ENCODE results near the gene KCNK5.

GRCh38 chr6:39190545-39191235 lies 38.6 kb downstream of the KCNK5 start:
- TF ChIP-seq POLR2AphosphoS5 (IDR thresholded peaks at IDR 0.05) (no peak), EZH2 (IDR thresholded peaks at IDR 0.05; ENCODE audit: borderline replicate concordance, insufficient read depth, low read length, poor library complexity, severe bottlenecking) (no peak), REST (IDR thresholded peaks at IDR 0.05; ENCODE audit: borderline replicate concordance) (no peak), TAF1 (IDR thresholded peaks at IDR 0.05; ENCODE audit: low read depth) (no peak), MXI1 (conservative IDR thresholded peaks at IDR 0.05; ENCODE audit: poor library complexity, severe bottlenecking) (no peak)
- TF ChIP-seq, protein P1, sequence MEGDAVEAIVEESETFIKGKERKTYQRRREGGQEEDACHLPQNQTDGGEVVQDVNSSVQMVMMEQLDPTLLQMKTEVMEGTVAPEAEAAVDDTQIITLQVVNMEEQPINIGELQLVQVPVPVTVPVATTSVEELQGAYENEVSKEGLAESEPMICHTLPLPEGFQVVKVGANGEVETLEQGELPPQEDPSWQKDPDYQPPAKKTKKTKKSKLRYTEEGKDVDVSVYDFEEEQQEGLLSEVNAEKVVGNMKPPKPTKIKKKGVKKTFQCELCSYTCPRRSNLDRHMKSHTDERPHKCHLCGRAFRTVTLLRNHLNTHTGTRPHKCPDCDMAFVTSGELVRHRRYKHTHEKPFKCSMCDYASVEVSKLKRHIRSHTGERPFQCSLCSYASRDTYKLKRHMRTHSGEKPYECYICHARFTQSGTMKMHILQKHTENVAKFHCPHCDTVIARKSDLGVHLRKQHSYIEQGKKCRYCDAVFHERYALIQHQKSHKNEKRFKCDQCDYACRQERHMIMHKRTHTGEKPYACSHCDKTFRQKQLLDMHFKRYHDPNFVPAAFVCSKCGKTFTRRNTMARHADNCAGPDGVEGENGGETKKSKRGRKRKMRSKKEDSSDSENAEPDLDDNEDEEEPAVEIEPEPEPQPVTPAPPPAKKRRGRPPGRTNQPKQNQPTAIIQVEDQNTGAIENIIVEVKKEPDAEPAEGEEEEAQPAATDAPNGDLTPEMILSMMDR (IDR thresholded peaks at IDR 0.05; ENCODE audit: poor library complexity, severe bottlenecking) = no peak

All from neural cell (in vitro differentiated cells).